ENCODE data around the gene SNTG2. TPM values are rescaled to one million over a fixed set of nuclear protein-coding genes. Genes with fewer than 3 reads are reported as not detected.

The SNTG2 gene
- total RNA-seq, 2 donors from 2014 or later = 2.5 to 3.8 TPM

- DNase-seq (no peak), ATAC-seq (replicated peaks in 1 of 2) (no peak)
- Mint-ChIP-seq H3K4me1 (ENCODE audit: low read depth) (no peaks in the 10 kb centered on the region), H3K27me3 (ENCODE audit: low read depth) (no peaks in the 10 kb centered on the region), H3K4me3 (no peak overlapping the region), H3K36me3 (ENCODE audit: insufficient read depth in 2 of 2) (no peaks in the 10 kb centered on the region), H3K9me3 (no peaks in the 10 kb centered on the region), H3K27ac (no peak overlapping the region)
Measured at GRCh38 chr2:932320-933115, 18.1 kb upstream of the SNTG2 start.

GRCh38 chr2:933734-934295 is 16.8 kb upstream of the SNTG2 start:
- Mint-ChIP-seq H3K27me3 (ENCODE audit: low read depth) (no peaks in the 10 kb centered on the region), H3K4me3 (no peak overlapping the region), H3K27ac (no peak overlapping the region), H3K4me1 (ENCODE audit: low read depth) (no peaks in the 10 kb centered on the region), H3K36me3 (ENCODE audit: insufficient read depth in 2 of 2) (no peaks in the 10 kb centered on the region), H3K9me3 (no peaks in the 10 kb centered on the region)
- DNase-seq = no peak
- no peak for ATAC-seq (replicated peaks in 1 of 2)

- Mint-ChIP-seq H3K36me3 (ENCODE audit: insufficient read depth in 2 of 2) (no peaks in the 10 kb centered on the region), H3K27me3 (ENCODE audit: low read depth) (no peaks in the 10 kb centered on the region), H3K4me1 (ENCODE audit: low read depth) (no peaks in the 10 kb centered on the region), H3K4me3 (no peak overlapping the region), H3K27ac (no peak overlapping the region), H3K9me3 (no peaks in the 10 kb centered on the region)
- ATAC-seq (replicated peaks in 1 of 2) = no peak
- DNase-seq = no peak
Measured at GRCh38 chr2:937530-937929, 13.1 kb upstream of the SNTG2 start.

- Mint-ChIP-seq H3K27ac (no peak overlapping the region), H3K4me3 (no peak overlapping the region), H3K36me3 (ENCODE audit: insufficient read depth in 2 of 2) (peaks cover 0 to 2% of the 10 kb centered on the region in 2 donors), H3K9me3 (no peaks in the 10 kb centered on the region), H3K4me1 (ENCODE audit: low read depth) (no peaks in the 10 kb centered on the region), H3K27me3 (ENCODE audit: low read depth) (no peaks in the 10 kb centered on the region)
- DNase-seq = no peak
- no peak for ATAC-seq (replicated peaks in 1 of 2)
Measured at GRCh38 chr2:938181-939005, 12.3 kb upstream of the SNTG2 start.

GRCh38 chr2:939936-940601 is 10.6 kb upstream of the SNTG2 start:
- ATAC-seq (replicated peaks in 1 of 2) = no peak
- no peak for DNase-seq
- Mint-ChIP-seq H3K9me3 (peaks cover 3 to 8% of the 10 kb centered on the region in 2 donors), H3K36me3 (ENCODE audit: insufficient read depth in 2 of 2) (peaks cover 4% of the 10 kb centered on the region in 2 donors), H3K27ac (no peak overlapping the region), H3K27me3 (ENCODE audit: low read depth) (peaks cover 8% of the 10 kb centered on the region), H3K4me1 (ENCODE audit: low read depth) (peaks cover 1% of the 10 kb centered on the region), H3K4me3 (no peak overlapping the region)

GRCh38 chr2:941871-942270 is 8.8 kb upstream of the SNTG2 start:
- Mint-ChIP-seq H3K27me3 (ENCODE audit: low read depth) (peaks cover 8% of the 10 kb centered on the region), H3K4me1 (ENCODE audit: low read depth) (peaks cover 19% of the 10 kb centered on the region), H3K9me3 (peaks cover 3 to 8% of the 10 kb centered on the region in 2 donors), H3K4me3 (no peak overlapping the region), H3K27ac (no peak overlapping the region), H3K36me3 (ENCODE audit: insufficient read depth in 2 of 2) (peaks cover 4% of the 10 kb centered on the region in 2 donors)
- ATAC-seq (replicated peaks in 1 of 2) (no peak), DNase-seq (no peak)

- Mint-ChIP-seq H3K4me1 (ENCODE audit: low read depth) (peaks cover 24% of the 10 kb centered on the region), H3K4me3 (no peak overlapping the region), H3K36me3 (ENCODE audit: insufficient read depth in 2 of 2) (peaks cover 4% of the 10 kb centered on the region in 2 donors), H3K27me3 (ENCODE audit: low read depth) (peaks cover 8% of the 10 kb centered on the region), H3K27ac (no peak overlapping the region), H3K9me3 (peaks cover 3 to 8% of the 10 kb centered on the region in 2 donors)
- no peak for ATAC-seq (replicated peaks in 1 of 2)
- DNase-seq = no peak
Measured at GRCh38 chr2:942775-943460, 7.7 kb upstream of the SNTG2 start.

- Mint-ChIP-seq H3K4me1 (ENCODE audit: low read depth) (peaks cover 24% of the 10 kb centered on the region), H3K36me3 (ENCODE audit: insufficient read depth in 2 of 2) (peaks cover 4% of the 10 kb centered on the region in 2 donors)
Measured at GRCh38 chr2:943461-943797, 7.2 kb upstream of the SNTG2 start.

GRCh38 chr2:943821-944220 is 6.8 kb upstream of the SNTG2 start:
- no peak for ATAC-seq (replicated peaks in 1 of 2)
- Mint-ChIP-seq H3K4me3 (no peak overlapping the region), H3K4me1 (ENCODE audit: low read depth) (peaks cover 24% of the 10 kb centered on the region), H3K27ac (no peak overlapping the region), H3K9me3 (peaks cover 3 to 8% of the 10 kb centered on the region in 2 donors), H3K27me3 (ENCODE audit: low read depth) (peaks cover 8% of the 10 kb centered on the region), H3K36me3 (ENCODE audit: insufficient read depth in 2 of 2) (peaks cover 4% of the 10 kb centered on the region in 2 donors)
- DNase-seq = no peak

More at GRCh38 chr2:943461-943797, 7.2 kb upstream of the SNTG2 start:
- ATAC-seq (replicated peaks in 1 of 2) (no peak), DNase-seq (no peak)
- Mint-ChIP-seq H3K27ac (no peak overlapping the region), H3K4me3 (no peak overlapping the region), H3K9me3 (peaks cover 3 to 8% of the 10 kb centered on the region in 2 donors), H3K27me3 (ENCODE audit: low read depth) (peaks cover 8% of the 10 kb centered on the region)

- H3K36me3 Mint-ChIP-seq (ENCODE audit: insufficient read depth in 2 of 2) = peaks cover 4 to 8% of the 10 kb centered on the region in 2 donors
- DNase-seq (no peak), ATAC-seq (replicated peaks in 1 of 2) (no peak)
- H3K27me3 Mint-ChIP-seq (ENCODE audit: low read depth) = peaks cover 15% of the 10 kb centered on the region
- no peak overlapping the region for H3K27ac Mint-ChIP-seq
- H3K4me3 Mint-ChIP-seq = no peak overlapping the region
- peaks cover 30% of the 10 kb centered on the region for H3K4me1 Mint-ChIP-seq (ENCODE audit: low read depth)
- peaks cover 3 to 8% of the 10 kb centered on the region in 2 donors for H3K9me3 Mint-ChIP-seq
Measured at GRCh38 chr2:944693-945092, 6.0 kb upstream of the SNTG2 start.

- H3K9me3 Mint-ChIP-seq = peaks cover 3 to 8% of the 10 kb centered on the region in 2 donors
- peaks cover 4 to 8% of the 10 kb centered on the region in 2 donors for H3K36me3 Mint-ChIP-seq (ENCODE audit: insufficient read depth in 2 of 2)
- peaks cover 16% of the 10 kb centered on the region for H3K27me3 Mint-ChIP-seq (ENCODE audit: low read depth)
- DNase-seq = no peak
- no peak overlapping the region for H3K4me3 Mint-ChIP-seq
- ATAC-seq (replicated peaks in 1 of 2) = no peak
- H3K27ac Mint-ChIP-seq = no peak overlapping the region
- H3K4me1 Mint-ChIP-seq (ENCODE audit: low read depth) = peaks cover 32% of the 10 kb centered on the region
Measured at GRCh38 chr2:945104-945503, 5.5 kb upstream of the SNTG2 start.

Measured in activated T-cell treated with anti-CD3 and anti-CD28 coated beads, Interleukin-2, amount 50 U/mL, for 72 hours (primary cell).